ENCODE measurements around the gene ABHD2.
A peak's percentile ranks its signal among the peaks of the same experiment; 100 is the strongest.
"Not testable (repeated sequence)": the region's sequence is repeated elsewhere in the genome, so short reads cannot be mapped to it uniquely, and the experiment has no call there.

Gene ABHD2

DNA sequence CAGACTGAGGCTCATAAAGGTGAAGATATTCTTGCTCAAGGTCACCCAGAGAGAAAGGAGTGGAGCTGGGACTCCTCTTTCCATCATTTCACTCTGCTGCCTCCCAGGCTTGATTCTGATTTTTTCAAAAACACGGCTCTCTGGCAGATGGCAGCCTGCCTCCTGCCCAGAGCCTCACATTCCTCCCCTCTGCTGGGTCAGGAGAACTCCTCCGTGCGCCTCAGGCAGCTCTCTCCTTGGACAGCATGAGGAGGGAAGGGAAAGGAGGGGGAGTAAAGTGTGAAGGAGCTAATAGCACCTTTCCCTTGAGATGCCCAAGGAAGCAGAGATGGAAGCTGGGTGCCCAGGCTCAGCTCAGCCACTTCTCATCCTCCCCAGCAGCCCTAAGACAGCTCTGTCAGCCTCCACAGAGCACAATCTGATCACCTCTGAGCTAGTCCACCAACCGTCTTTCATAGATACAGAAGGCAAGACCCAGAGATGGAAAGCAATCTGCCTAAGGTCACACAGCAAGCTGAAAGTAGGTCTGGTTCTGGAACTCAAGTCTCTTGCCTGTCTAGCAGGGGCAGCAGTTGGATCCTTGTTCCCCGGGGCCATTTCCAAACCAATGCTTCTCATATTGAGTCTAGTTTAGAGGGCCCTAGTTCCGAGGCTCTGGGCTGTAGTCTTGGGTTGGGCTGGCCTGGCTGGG lies 129.6 kb downstream of the ABHD2 start:
- peak in 3 of 56 donors; percentile 12 to 32 (median 30) for DNase-seq

DNA sequence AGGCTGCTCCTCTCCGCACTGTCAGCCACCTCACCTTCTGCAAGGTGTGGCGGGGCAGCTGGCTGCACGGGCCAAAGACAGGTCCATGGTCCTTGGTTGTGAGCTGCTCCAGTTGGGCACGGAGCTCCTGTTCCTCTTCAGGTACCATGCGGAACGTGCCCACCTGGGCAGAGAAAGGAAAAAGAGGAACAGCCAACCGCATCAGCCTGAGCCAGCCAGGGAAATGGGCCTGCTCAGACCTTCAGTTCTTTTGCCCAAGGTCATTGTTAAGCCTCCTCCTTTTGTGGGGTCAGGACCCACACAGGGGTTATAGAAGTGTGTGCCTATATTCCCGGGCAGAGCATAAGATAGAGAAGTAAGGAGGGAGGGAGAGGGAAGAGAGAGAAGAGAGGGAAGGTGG lies 130.3 kb downstream of the ABHD2 start:
- no peak for DNase-seq

GRCh38 chr15:89221543-89221942 lies 133.3 kb downstream of the ABHD2 start, which contains the start of gene RLBP1:
Gene RLBP1 (minus strand): TSS chr15:89221579. CDS start chr15:89218975, 2,604 bp downstream.
- DNase-seq, result peak in 36 of 56 donors; percentile 6 to 70 (median 37)

GRCh38 chr15:89225588-89225987 lies 137.3 kb downstream of the ABHD2 start:
- no peak for DNase-seq

- peak in 1 of 56 donors; percentile 23 for DNase-seq
Measured at GRCh38 chr15:89226359-89227221, 138.3 kb downstream of the ABHD2 start.

DNA sequence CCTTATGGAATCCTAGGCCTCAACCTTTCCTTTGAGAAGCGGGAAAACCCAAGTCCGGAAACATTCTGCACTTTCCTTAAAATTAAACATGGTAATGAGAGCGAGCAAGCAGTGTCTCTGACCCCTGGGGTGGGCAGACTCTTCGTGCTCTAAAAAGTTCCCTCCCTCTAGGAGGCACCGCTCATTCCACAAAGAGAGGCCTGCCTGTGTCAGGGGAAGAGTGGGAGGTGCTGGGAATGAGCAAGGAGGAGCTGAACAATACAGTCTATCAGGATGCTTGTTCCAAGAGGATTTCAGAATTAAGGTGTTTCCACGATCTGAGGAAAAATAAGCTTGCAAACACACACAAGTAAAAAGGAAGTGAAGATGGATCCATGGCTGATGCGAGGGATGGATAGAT lies 139.2 kb downstream of the ABHD2 start:
- DNase-seq, result no peak

GRCh38 chr15:89230277-89230676 lies 142.0 kb downstream of the ABHD2 start:
- no peak for DNase-seq

GRCh38 chr15:89231832-89232231 lies 143.6 kb downstream of the ABHD2 start:
- no peak for DNase-seq

GRCh38 chr15:89239883-89240810 lies 151.9 kb downstream of the ABHD2 start:
- DNase-seq, result not testable (repeated sequence)

GRCh38 chr15:89243046-89243690 lies 154.9 kb downstream of the ABHD2 start:
- DNase-seq, result no peak

- peak; percentile 53 to 95 (median 86) for DNase-seq
Measured at GRCh38 chr15:89243691-89244573, 155.7 kb downstream of the ABHD2 start, which contains the start of gene FANCI. Gene FANCI (plus strand): TSS chr15:89243979. CDS start chr15:89247648, 3,669 bp downstream.

DNA sequence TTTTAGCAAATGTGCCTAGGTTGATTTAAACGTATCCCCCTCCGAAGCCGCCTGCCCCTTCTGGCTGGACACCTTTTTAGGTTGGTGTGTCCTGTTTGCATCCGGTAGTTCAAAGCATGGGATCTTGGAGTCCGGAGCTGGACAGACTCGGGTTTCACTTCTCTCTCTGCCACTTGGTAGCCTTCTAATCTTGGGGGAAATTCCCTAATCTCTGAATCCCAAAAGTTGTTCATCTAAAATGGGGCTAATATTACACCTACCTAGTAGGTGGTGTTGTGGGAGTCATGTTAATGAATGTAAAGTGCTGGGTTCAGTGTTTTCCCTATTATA lies 156.3 kb downstream of the ABHD2 start:
- no peak for DNase-seq

DNA sequence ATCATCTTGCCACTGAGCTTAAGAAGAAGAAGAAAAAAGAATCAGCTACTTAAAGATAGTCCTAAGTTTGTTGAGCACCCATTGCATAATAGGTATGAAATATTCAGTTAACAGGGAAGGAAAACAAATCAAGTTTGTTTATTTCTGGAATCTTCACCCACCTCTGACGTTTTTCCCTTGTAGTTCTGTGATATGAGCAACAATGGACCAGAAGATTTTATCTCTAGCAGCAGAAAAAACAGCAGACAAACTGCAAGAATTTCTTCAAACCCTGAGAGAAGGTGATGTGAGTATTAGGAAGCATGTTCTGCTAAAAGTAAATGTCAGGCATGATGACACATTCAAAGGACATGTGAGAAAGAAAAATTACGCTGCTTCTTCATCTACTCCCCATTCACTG lies 159.2 kb downstream of the ABHD2 start:
- no peak for DNase-seq

GRCh38 chr15:89248584-89248983 lies 160.3 kb downstream of the ABHD2 start:
- no peak for DNase-seq

DNA sequence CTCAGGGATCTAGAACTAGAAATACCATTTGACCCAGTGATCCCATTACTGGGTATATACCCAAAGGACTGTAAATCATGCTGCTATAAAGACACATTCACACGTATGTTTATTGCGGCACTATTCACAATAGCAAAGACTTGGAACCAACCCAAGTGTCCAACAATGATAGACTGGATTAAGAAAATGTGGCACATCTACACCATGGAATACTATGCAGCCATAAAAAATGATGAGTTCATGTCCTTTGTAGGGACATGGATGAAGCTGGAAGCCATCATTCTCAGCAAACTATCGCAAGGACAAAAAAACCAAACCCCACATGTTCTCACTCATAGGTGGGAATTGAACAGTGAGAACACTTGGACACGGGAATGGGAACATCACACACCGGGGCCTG lies 161.9 kb downstream of the ABHD2 start:
- not testable (repeated sequence) for DNase-seq

All from amygdala (tissue), 56 donors.